ENCODE data around the gene TNRC18.

The TNRC18 gene

GRCh38 chr7:5419539-5420066 is 4.0 kb downstream of the TNRC18 start:
- in situ Hi-C loops (cut with HindIII; ENCODE audit: low pct_ligation_motif_present, low pct_unique_long_range_greater_than_20kb, low sequenced_read_pairs) = no loop called here
- no peak for DNase-seq

- in situ Hi-C loops (cut with HindIII; ENCODE audit: low pct_ligation_motif_present, low pct_unique_long_range_greater_than_20kb, low sequenced_read_pairs) = no loop called here
- DNase-seq = no peak
These were observed 5.4 kb downstream of the TNRC18 start for GRCh38 chr7:5418285-5418582.

GRCh38 chr7:5417106-5418071 is 6.2 kb downstream of the TNRC18 start:
- in situ Hi-C loops (cut with HindIII; ENCODE audit: low pct_ligation_motif_present, low pct_unique_long_range_greater_than_20kb, low sequenced_read_pairs) = no loop called here
- peak; percentile 29 for DNase-seq

- in situ Hi-C loops (cut with HindIII; ENCODE audit: low pct_ligation_motif_present, low pct_unique_long_range_greater_than_20kb, low sequenced_read_pairs) = no loop called here
- DNase-seq = no peak
These were observed 8.7 kb downstream of the TNRC18 start for GRCh38 chr7:5414916-5415315.

- in situ Hi-C loops (cut with HindIII; ENCODE audit: low pct_ligation_motif_present, low pct_unique_long_range_greater_than_20kb, low sequenced_read_pairs) = no loop called here
- no peak for DNase-seq
These were observed 10.2 kb downstream of the TNRC18 start for GRCh38 chr7:5413449-5413786.

GRCh38 chr7:5408777-5409176 is 14.9 kb downstream of the TNRC18 start:
- in situ Hi-C loops (cut with HindIII; ENCODE audit: low pct_ligation_motif_present, low pct_unique_long_range_greater_than_20kb, low sequenced_read_pairs) = no loop called here
- DNase-seq = no peak

- in situ Hi-C loops (cut with HindIII; ENCODE audit: low pct_ligation_motif_present, low pct_unique_long_range_greater_than_20kb, low sequenced_read_pairs) = no loop called here
- no peak for DNase-seq
These were observed 16.4 kb downstream of the TNRC18 start for GRCh38 chr7:5406957-5407945.

GRCh38 chr7:5404421-5404826 is 19.2 kb downstream of the TNRC18 start:
- DNase-seq = no peak

GRCh38 chr7:5403442-5403841 is 20.2 kb downstream of the TNRC18 start:
- in situ Hi-C loops (cut with HindIII; ENCODE audit: low pct_ligation_motif_present, low pct_unique_long_range_greater_than_20kb, low sequenced_read_pairs) = no loop called here

More at GRCh38 chr7:5404421-5404826, 19.2 kb downstream of the TNRC18 start:
- in situ Hi-C loops (cut with HindIII; ENCODE audit: low pct_ligation_motif_present, low pct_unique_long_range_greater_than_20kb, low sequenced_read_pairs) = no loop called here

GRCh38 chr7:5397736-5398135 is 25.9 kb downstream of the TNRC18 start:
- in situ Hi-C loops (cut with HindIII; ENCODE audit: low pct_ligation_motif_present, low pct_unique_long_range_greater_than_20kb, low sequenced_read_pairs) = no loop called here
- no peak for DNase-seq

More at GRCh38 chr7:5403442-5403841, 20.2 kb downstream of the TNRC18 start:
- no peak for DNase-seq

- in situ Hi-C loops (cut with HindIII; ENCODE audit: low pct_ligation_motif_present, low pct_unique_long_range_greater_than_20kb, low sequenced_read_pairs) = no loop called here
- no peak for DNase-seq
These were observed 26.5 kb downstream of the TNRC18 start for GRCh38 chr7:5396999-5397663.

GRCh38 chr7:5396542-5396941 is 27.1 kb downstream of the TNRC18 start:
- in situ Hi-C loops (cut with HindIII; ENCODE audit: low pct_ligation_motif_present, low pct_unique_long_range_greater_than_20kb, low sequenced_read_pairs) = no loop called here
- no peak for DNase-seq

- no peak for DNase-seq
- in situ Hi-C loops (cut with HindIII; ENCODE audit: low pct_ligation_motif_present, low pct_unique_long_range_greater_than_20kb, low sequenced_read_pairs) = no loop called here
These were observed 28.4 kb downstream of the TNRC18 start for GRCh38 chr7:5395246-5395645.

- in situ Hi-C loops (cut with HindIII; ENCODE audit: low pct_ligation_motif_present, low pct_unique_long_range_greater_than_20kb, low sequenced_read_pairs) = no loop called here
- no peak for DNase-seq
These were observed 29.1 kb downstream of the TNRC18 start for GRCh38 chr7:5394264-5395105.

- DNase-seq = no peak
- in situ Hi-C loops (cut with HindIII; ENCODE audit: low pct_ligation_motif_present, low pct_unique_long_range_greater_than_20kb, low sequenced_read_pairs) = no loop called here
These were observed 29.9 kb downstream of the TNRC18 start for GRCh38 chr7:5393748-5394147.

GRCh38 chr7:5393328-5393727 is 30.3 kb downstream of the TNRC18 start:
- in situ Hi-C loops (cut with HindIII; ENCODE audit: low pct_ligation_motif_present, low pct_unique_long_range_greater_than_20kb, low sequenced_read_pairs) = no loop called here
- no peak for DNase-seq

- in situ Hi-C loops (cut with HindIII; ENCODE audit: low pct_ligation_motif_present, low pct_unique_long_range_greater_than_20kb, low sequenced_read_pairs) = no loop called here
- no peak for DNase-seq
These were observed 32.7 kb downstream of the TNRC18 start for GRCh38 chr7:5390918-5391317.

GRCh38 chr7:5388905-5389433 is 34.7 kb downstream of the TNRC18 start:
- in situ Hi-C loops (cut with HindIII; ENCODE audit: low pct_ligation_motif_present, low pct_unique_long_range_greater_than_20kb, low sequenced_read_pairs) = no loop called here
- no peak for DNase-seq
